ENCODE data around the gene ANGPTL3.

DNA sequence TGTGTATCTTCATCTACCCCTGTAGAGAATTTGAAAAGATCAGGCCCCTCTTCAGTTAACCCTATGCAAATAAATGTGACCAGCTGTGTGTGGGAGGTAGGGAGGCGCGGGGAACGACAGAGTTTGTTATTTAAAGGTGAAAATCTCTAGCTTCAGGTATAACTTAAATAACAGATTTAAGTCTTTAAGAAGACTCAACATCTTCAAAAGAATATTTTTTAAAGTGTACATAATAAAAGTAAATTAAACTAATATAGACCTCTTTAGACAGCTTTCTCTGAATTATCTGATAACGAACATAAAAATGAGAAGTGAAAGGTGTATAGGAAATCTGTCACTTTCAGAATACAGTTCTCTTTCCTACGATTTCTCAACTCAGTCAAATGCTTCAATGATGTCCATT, 16.0 kb downstream of the ANGPTL3 start:
- TF ChIP-seq ZNF274 (IDR thresholded peaks at IDR 0.05; ENCODE audit: low read depth, low read length), result no peak
- TF ChIP-seq YY1 (IDR thresholded peaks at IDR 0.05; ENCODE audit: insufficient read depth, insufficient read length), result no peak

Data from NT2/D1 (cell line).